ENCODE results near the gene TENT4A. TPM values are rescaled to one million over a fixed set of nuclear protein-coding genes. Genes with fewer than 3 reads are reported as not detected.

The TENT4A gene
- total and polyA plus RNA-seq, 12 donors, result 4.2 to 13.7 (median 11.3) TPM

DNA sequence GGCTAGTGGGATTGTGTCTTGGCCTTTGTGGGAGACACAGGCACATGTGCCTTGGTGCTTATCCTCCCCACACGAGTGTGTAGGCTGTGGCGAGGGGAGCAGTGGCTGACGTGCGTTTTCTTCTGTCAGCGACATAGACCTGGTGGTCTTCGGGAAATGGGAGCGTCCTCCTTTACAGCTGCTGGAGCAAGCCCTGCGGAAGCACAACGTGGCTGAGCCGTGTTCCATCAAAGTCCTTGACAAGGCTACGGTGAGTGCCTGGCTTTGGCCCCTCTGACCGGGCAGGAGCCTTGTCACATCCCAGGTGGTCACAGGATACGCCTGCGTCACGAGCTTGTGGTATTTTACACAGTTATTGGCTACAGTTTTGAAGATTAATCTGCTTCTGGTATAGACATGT lies 26.4 kb downstream of the TENT4A start:
- Histone ChIP-seq H3K4me3 (no peak overlapping the region), H3K27ac (no peak overlapping the region), H3K27me3 (no peaks in the 10 kb centered on the region), H3K36me3 (peaks cover 0 to 78% (median 23%) of the 10 kb centered on the region in 9 donors), H3K9me3 (no peaks in the 10 kb centered on the region), H3K4me1 (peaks cover 0 to 26% (median 9%) of the 10 kb centered on the region in 9 donors)
- intact Hi-C loops (cut with DNase I), result loop anchor here in 7 of 10 donors (10.0 kb wide), 4 partner anchors 105 to 1245 kb away; partner anchors contain the start of genes MED10 (in 2 of the 7), NSUN2 (in 2 of the 7) and SRD5A1 (in 2 of the 7)
- WGBS, 2 donors, result 93% methylated on average over 15 of the region's 15 CpGs
- no peak for ATAC-seq
- TF ChIP-seq CTCF (IDR thresholded peaks at IDR 0.05), result no peak
- no peak for DNase-seq

DNA sequence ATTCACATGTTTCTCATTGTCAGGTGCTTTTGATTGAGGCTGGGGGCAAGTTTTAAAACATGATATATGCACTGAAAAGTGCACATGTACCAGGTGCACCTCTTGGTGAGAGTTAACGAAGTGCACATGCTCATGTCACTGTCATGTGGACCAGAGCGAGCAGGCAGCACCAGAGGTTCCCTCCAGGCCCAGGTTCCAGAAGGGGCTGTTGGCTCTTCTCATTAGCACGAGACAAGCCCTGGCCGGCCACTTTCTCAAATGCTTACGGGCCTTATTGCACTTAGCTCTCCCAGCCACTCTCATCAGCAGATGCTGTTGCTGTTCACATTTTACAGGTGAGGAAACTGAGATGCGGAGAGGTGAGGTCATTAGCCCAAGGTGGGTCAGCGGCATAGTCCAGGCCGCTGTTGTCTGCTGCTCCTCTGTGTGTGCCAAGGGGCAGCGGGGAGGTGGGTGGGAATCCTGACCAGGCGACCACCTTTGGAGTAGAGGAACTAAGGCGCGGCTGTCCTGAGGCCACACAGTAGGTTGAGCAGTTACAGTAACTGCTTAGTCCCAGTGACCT lies 27.4 kb downstream of the TENT4A start:
- Histone ChIP-seq H3K27ac (no peak overlapping the region), H3K36me3 (peaks cover 0 to 87% (median 23%) of the 10 kb centered on the region in 9 donors), H3K27me3 (no peaks in the 10 kb centered on the region), H3K9me3 (no peaks in the 10 kb centered on the region), H3K4me1 (peaks cover 0 to 26% (median 11%) of the 10 kb centered on the region in 9 donors), H3K4me3 (no peak overlapping the region)
- WGBS, 2 donors, result 92 to 97% methylated on average over 12 of the region's 12 CpGs
- ATAC-seq, result no peak
- intact Hi-C loops (cut with DNase I), result loop anchor here in 5 of 10 donors (10.0 kb wide), 4 partner anchors 106 to 1246 kb away; partner anchors contain the start of genes MED10 (in 1 of the 5), NSUN2 (in 1 of the 5) and SRD5A1 (in 1 of the 5)
- DNase-seq, result no peak
- TF ChIP-seq CTCF (IDR thresholded peaks at IDR 0.05), result no peak

DNA sequence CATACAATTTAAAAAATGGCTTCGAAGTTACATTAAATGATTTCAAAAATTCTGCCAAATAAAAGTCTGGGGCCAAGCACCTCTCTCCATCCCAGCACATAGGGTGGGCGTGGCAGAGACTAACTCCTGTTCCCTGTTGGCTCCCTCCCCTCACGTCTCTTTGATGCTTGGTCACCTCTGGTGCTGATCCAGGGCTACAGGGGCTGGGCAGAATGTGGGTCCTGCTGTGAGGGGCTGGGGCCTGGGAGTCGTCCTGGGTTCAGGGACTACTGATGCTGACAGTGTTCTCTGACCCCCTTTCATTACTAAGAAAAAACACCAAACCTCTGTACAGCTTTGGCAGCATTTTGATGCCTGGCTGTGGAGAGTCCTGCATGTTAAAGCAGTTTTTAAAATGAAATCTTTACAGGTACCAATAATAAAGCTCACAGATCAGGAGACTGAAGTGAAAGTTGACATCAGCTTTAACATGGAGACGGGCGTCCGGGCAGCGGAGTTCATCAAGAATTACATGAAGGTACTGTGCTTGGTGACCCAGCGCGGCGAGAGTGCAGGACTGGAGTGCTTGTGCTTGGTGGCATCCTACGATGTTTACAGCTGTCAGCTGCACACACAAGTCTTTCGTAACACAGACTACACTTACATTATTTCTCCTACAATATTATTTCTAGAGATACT lies 29.0 kb downstream of the TENT4A start:
- Histone ChIP-seq H3K4me1 (peaks cover 0 to 14% (median 8%) of the 10 kb centered on the region in 9 donors), H3K9me3 (no peaks in the 10 kb centered on the region), H3K4me3 (no peak overlapping the region), H3K27me3 (no peaks in the 10 kb centered on the region), H3K36me3 (peaks cover 0 to 99% (median 30%) of the 10 kb centered on the region in 9 donors), H3K27ac (no peak overlapping the region)
- no peak for DNase-seq
- ATAC-seq, result no peak
- no peak for TF ChIP-seq CTCF (IDR thresholded peaks at IDR 0.05)
- intact Hi-C loops (cut with DNase I), result loop anchor here in 5 of 10 donors (10.0 kb wide), 4 partner anchors 107 to 1247 kb away; partner anchors contain the start of genes MED10 (in 1 of the 5), NSUN2 (in 1 of the 5) and SRD5A1 (in 1 of the 5)
- WGBS, 2 donors, result 89 to 90% methylated on average over 13 of the region's 13 CpGs

- H3K4me1 ChIP-seq, result peaks cover 0 to 14% (median 8%) of the 10 kb centered on the region in 9 donors
- intact Hi-C loops (cut with DNase I), result loop anchor here in 5 of 10 donors (10.0 kb wide), 4 partner anchors 108 to 1248 kb away; partner anchors contain the start of genes MED10 (in 1 of the 5), NSUN2 (in 1 of the 5) and SRD5A1 (in 1 of the 5)
- H3K36me3 ChIP-seq, result peaks cover 0 to 99% (median 30%) of the 10 kb centered on the region in 9 donors
- no peaks in the 10 kb centered on the region for H3K9me3 ChIP-seq
- WGBS, 2 donors, result 75 to 79% methylated on average over 10 of the region's 10 CpGs
- ATAC-seq (no peak), DNase-seq (no peak)
- no peak overlapping the region for H3K27ac ChIP-seq
- H3K27me3 ChIP-seq, result no peaks in the 10 kb centered on the region
- H3K4me3 ChIP-seq, result no peak overlapping the region
- no peak for TF ChIP-seq CTCF (IDR thresholded peaks at IDR 0.05)
Measured at GRCh38 chr5:6743161-6743560, 29.9 kb downstream of the TENT4A start.

Data from heart right ventricle (tissue), 16 donors.